Astrocyte of the cerebellum (primary cell): Measurements from ENCODE around the gene FUT2.

Experiments
- DNase-seq: peaks from one replicate; pipeline ENCODE4 v3.0.0-alpha.2; 2011; ENCODE audit warnings: low read depth
- H3K4me3 ChIP-seq: 2 replicates; pipeline ENCODE4 v1.5.1; 2011; ENCODE audit warnings: mild to moderate bottlenecking, low read depth, low read length, moderate library complexity
- in situ Hi-C: cut with HindIII; loops from 2 replicates; pipeline ENCODE4 v1.10.0; 2017; ENCODE audit warnings: low sequenced_read_pairs
- TF ChIP-seq, protein P1 (sequence below): IDR thresholded peaks from 2 replicates; pipeline ENCODE4 v1.5.1; 2012; ENCODE audit warnings: low read length, low read depth, moderate library complexity, mild to moderate bottlenecking; ENCODE audit errors: missing control alignments

The FUT2 gene

DNA sequence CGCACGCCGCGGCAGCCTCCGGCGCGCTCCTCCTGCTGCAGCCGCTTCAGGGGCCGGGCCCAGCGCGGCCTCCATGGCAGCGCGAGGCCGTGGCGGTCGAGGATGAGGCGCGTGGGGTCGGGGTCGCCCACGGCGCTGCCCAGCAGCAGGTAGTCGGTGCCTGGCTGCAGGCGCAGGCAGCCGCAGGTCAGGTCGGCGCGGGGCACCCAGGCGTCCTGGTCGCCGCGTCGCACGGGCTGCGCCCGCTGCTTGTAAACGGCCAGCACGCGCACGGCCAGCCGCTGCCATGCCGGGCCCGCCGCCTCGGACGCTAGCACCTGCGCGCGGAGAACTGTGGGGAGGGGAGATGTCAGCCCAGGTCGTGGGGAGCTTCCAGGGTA, 34.1 kb upstream of the FUT2 start:
- TF ChIP-seq, protein P1, sequence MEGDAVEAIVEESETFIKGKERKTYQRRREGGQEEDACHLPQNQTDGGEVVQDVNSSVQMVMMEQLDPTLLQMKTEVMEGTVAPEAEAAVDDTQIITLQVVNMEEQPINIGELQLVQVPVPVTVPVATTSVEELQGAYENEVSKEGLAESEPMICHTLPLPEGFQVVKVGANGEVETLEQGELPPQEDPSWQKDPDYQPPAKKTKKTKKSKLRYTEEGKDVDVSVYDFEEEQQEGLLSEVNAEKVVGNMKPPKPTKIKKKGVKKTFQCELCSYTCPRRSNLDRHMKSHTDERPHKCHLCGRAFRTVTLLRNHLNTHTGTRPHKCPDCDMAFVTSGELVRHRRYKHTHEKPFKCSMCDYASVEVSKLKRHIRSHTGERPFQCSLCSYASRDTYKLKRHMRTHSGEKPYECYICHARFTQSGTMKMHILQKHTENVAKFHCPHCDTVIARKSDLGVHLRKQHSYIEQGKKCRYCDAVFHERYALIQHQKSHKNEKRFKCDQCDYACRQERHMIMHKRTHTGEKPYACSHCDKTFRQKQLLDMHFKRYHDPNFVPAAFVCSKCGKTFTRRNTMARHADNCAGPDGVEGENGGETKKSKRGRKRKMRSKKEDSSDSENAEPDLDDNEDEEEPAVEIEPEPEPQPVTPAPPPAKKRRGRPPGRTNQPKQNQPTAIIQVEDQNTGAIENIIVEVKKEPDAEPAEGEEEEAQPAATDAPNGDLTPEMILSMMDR: no peak
- in situ Hi-C loops: no loop called here
- H3K4me3 ChIP-seq: no peak overlapping the region
- no peak for DNase-seq

DNA sequence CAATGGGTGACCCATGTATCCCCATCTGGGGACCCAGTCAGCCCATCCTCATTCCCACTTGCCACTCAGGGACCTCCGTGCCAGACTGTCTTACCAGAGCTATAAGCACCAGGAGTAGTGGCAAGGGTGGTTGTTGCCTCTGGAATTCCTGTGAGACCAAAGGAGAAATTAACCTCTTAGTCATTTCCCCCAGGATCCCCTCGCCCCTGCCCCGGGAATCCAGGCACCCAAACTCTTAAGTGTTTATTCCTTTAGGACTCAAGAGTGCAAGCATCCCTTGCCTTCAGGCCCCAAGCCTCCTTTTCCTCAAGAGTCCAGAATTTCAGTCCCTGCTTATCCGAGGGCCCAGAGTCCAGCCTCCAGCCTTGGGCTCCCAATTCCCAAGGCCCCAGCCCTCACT, 32.1 kb upstream of the FUT2 start:
- H3K4me3 ChIP-seq: no peak overlapping the region
- DNase-seq: no peak
- in situ Hi-C loops: no loop called here
- TF ChIP-seq, protein P1: no peak

DNA sequence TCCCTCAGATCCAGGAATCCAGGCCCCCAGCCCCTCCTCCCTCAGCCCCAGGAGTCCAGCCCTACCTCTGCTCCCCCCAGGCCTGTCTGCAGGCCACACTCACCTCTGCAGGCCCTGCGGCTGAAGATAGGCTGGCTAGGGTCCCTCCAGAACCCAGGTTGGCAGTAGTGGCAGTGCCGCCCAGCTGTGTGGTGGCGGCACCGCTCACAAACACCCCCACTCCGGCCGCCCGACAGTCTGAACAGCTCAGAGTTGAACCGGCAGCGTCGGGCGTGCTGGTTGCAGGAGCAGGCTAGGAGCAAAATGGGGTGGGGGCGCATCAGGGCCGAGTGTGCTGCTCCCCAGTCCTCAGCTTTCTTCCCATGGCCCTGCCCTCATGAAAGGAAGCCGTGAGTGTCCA, 31.3 kb upstream of the FUT2 start:
- no peak overlapping the region for H3K4me3 ChIP-seq
- in situ Hi-C loops: no loop called here
- no peak for DNase-seq
- TF ChIP-seq, protein P1: no peak

DNA sequence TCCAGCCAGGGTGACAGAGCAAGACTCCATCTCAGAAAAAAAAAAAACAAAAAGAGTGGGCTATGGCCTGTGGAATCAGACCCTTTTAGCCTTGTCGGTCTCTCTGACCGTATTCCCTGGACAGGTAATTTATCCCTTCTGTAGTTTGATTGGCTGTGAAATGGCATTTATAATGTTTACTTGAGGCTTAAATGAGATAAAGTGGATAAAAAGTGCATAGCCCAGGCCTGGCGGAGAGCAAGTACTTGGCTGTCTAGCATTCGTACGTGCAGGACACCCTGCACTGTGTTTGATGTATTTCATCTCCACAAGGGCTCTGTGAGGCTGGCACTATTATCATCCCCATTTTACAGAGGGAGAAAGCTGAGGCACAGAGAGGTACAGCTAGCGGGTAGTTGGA, 30.0 kb upstream of the FUT2 start:
- TF ChIP-seq, protein P1: no peak

DNA sequence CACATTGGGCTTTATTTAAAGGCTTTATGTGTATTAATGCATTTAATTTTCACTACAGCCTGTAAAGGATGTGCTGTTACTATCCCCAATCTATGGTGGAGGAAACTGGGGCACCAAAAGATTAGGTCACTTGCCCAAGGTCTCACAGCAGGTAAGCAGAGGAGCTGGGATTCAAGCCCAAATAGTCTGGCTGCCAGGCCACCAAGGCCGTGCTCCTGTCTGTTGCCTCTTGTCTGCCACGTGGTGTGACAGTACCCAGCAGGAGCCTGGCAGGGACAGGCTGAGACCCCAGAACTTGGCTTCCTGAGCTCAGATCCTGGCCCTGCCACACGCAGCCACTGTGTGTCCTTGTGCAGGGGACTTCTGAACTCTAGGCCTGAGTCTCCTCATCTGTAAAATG, 27.4 kb upstream of the FUT2 start:
- in situ Hi-C loops: no loop called here
- H3K4me3 ChIP-seq: no peak overlapping the region
- TF ChIP-seq, protein P1: no peak
- DNase-seq: no peak

More for the DNA sequence above, 30.0 kb upstream of the FUT2 start:
- H3K4me3 ChIP-seq: no peak overlapping the region
- no peak for DNase-seq
- in situ Hi-C loops: no loop called here

DNA sequence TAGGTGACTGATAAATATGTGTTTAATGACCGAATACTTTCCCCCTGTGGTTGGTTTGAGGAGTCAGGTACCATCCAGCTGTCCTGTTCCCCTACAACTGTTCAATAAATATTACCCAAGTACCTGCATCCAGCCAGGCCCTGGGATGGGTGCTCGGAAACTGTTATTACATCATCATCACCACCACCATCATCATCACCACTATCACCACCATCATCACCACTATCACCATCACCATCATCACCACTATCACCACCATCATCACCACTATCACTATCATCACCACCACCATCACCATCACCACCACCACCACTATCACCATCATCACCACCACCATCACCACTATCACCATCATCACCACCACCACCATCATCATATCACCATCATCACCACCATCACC, 27.0 kb upstream of the FUT2 start:
- no peak for DNase-seq

More for the DNA sequence above, 27.0 kb upstream of the FUT2 start:
- TF ChIP-seq, protein P1: no peak
- in situ Hi-C loops: no loop called here
- H3K4me3 ChIP-seq: no peak overlapping the region
